ENCODE results near the gene CACNB1. TPM values are rescaled to one million over a fixed set of nuclear protein-coding genes. Genes with fewer than 3 reads are reported as not detected.
A peak's percentile ranks its signal among the peaks of the same experiment; 100 is the strongest.

CACNB1 gene
- total RNA-seq, 8 experiments from 2014 or later: 1.9 to 19.3 (median 16.0) TPM

GRCh38 chr17:39209317-39210092 lies 12.0 kb upstream of the CACNB1 start:
- WGBS, 10 experiments: 20 to 100% (median 62%) methylated on average over 1 to 2 of the region's 39 CpGs; no CpG with 5 or more reads in 6 of the 10 experiments
- peak overlapping the region in 3 of 5 donors; percentile 10 to 20 (median 13) for H3K4me3 ChIP-seq
- H3K4me1 ChIP-seq (replicated peaks in 1 of 2): peaks cover 9 to 10% of the 10 kb centered on the region in 2 donors
- H3K27ac ChIP-seq: no peak overlapping the region
- ATAC-seq (replicated peaks in 6 of 8): peak; percentile 24 to 91 (median 84)
- in situ Hi-C loops (cut with MboI; ENCODE audit: low pct_unique_long_range_greater_than_20kb in 2 of 9, low sequenced_read_pairs in 9 of 9, unreplicated experiment in 9 of 9): no loop called here

GRCh38 chr17:39208893-39209292 lies 11.4 kb upstream of the CACNB1 start:
- in situ Hi-C loops (cut with MboI; ENCODE audit: low pct_unique_long_range_greater_than_20kb in 2 of 9, low sequenced_read_pairs in 9 of 9, unreplicated experiment in 9 of 9): no loop called here
- ATAC-seq (replicated peaks in 6 of 8): peak in 5 of 8 experiments; percentile 3 to 37 (median 7)
- H3K4me3 ChIP-seq: no peak overlapping the region
- H3K4me1 ChIP-seq (replicated peaks in 1 of 2): peaks cover 9 to 10% of the 10 kb centered on the region in 2 donors
- 15 to 100% (median 24%) methylated on average over 1 to 3 of the region's 8 CpGs; no CpG with 5 or more reads in 6 of the 10 experiments for WGBS, 10 experiments
- H3K27ac ChIP-seq: no peak overlapping the region

GRCh38 chr17:39208136-39208535 lies 10.7 kb upstream of the CACNB1 start:
- WGBS, 10 experiments: 50 to 80% (median 70%) methylated on average over 1 to 2 of the region's 7 CpGs; no CpG with 5 or more reads in 6 of the 10 experiments
- in situ Hi-C loops (cut with MboI; ENCODE audit: low pct_unique_long_range_greater_than_20kb in 2 of 9, low sequenced_read_pairs in 9 of 9, unreplicated experiment in 9 of 9): no loop called here
- ATAC-seq (replicated peaks in 6 of 8): peak in 2 of 8 experiments; percentile 5 to 9
- Histone ChIP-seq H3K27ac (no peak overlapping the region), H3K4me3 (no peak overlapping the region), H3K4me1 (replicated peaks in 1 of 2) (peaks cover 9 to 10% of the 10 kb centered on the region in 2 donors)

- in situ Hi-C loops (cut with MboI; ENCODE audit: low pct_unique_long_range_greater_than_20kb in 2 of 9, low sequenced_read_pairs in 9 of 9, unreplicated experiment in 9 of 9): no loop called here
- Histone ChIP-seq H3K4me3 (no peak overlapping the region), H3K27ac (no peak overlapping the region), H3K4me1 (replicated peaks in 1 of 2) (peaks cover 15 to 19% of the 10 kb centered on the region in 2 donors)
- ATAC-seq (replicated peaks in 6 of 8): peak in 1 of 8 experiments; percentile 1
- WGBS, 10 experiments: 77 to 100% (median 97%) methylated on average over 1 to 3 of the region's 3 CpGs; no CpG with 5 or more reads in 4 of the 10 experiments
These were observed 7.7 kb upstream of the CACNB1 start for GRCh38 chr17:39205112-39205526.

GRCh38 chr17:39204245-39204644 lies 6.8 kb upstream of the CACNB1 start:
- H3K27ac ChIP-seq: no peak overlapping the region
- WGBS, 10 experiments: 71 to 100% (median 88%) methylated on average over 1 to 7 of the region's 8 CpGs; no CpG with 5 or more reads in 2 of the 10 experiments
- H3K4me1 ChIP-seq (replicated peaks in 1 of 2): peaks cover 10 to 12% of the 10 kb centered on the region in 2 donors
- in situ Hi-C loops (cut with MboI; ENCODE audit: low pct_unique_long_range_greater_than_20kb in 2 of 9, low sequenced_read_pairs in 9 of 9, unreplicated experiment in 9 of 9): no loop called here
- no peak for ATAC-seq (replicated peaks in 6 of 8)
- no peak overlapping the region for H3K4me3 ChIP-seq

- H3K27ac ChIP-seq: peak overlapping the region in 1 of 2 donors; percentile 100
- peaks cover 23% of the 10 kb centered on the region in 2 donors for H3K4me1 ChIP-seq (replicated peaks in 1 of 2)
- WGBS, 10 experiments: 13 to 72% (median 33%) methylated on average over 1 to 10 of the region's 11 CpGs; no CpG with 5 or more reads in 1 of the 10 experiments
- in situ Hi-C loops (cut with MboI; ENCODE audit: low pct_unique_long_range_greater_than_20kb in 2 of 9, low sequenced_read_pairs in 9 of 9, unreplicated experiment in 9 of 9): no loop called here
- no peak for ATAC-seq (replicated peaks in 6 of 8)
- H3K4me3 ChIP-seq: peak overlapping the region; percentile 69 to 96 (median 86)
These were observed 3.6 kb upstream of the CACNB1 start for GRCh38 chr17:39200957-39201510.

GRCh38 chr17:39200070-39200879 lies 2.8 kb upstream of the CACNB1 start, which contains the start of gene RPL19:
RPL19 (plus strand) TSS chr17:39200283; CDS start chr17:39200345, 62 bp downstream.
- Histone ChIP-seq H3K27ac (peak within 1 kb of the TSS; percentile 99 to 100), H3K4me1 (replicated peaks in 1 of 2) (peaks cover 30 to 31% of the 10 kb centered on the region in 2 donors), H3K4me3 (peak within 1 kb of the TSS; percentile 69 to 96 (median 86))
- WGBS, 10 experiments: 0 to 4% (median 0%) methylated on average over 1 to 20 of the region's 52 CpGs; no CpG with 5 or more reads in 1 of the 10 experiments
- in situ Hi-C loops (cut with MboI; ENCODE audit: low pct_unique_long_range_greater_than_20kb in 2 of 9, low sequenced_read_pairs in 9 of 9, unreplicated experiment in 9 of 9): no loop called here
- peak; percentile 39 to 66 (median 46) for ATAC-seq (replicated peaks in 6 of 8)

GRCh38 chr17:39199820-39200069 lies 2.3 kb upstream of the CACNB1 start:
- Histone ChIP-seq H3K4me3 (peak overlapping the region; percentile 69 to 96 (median 86)), H3K27ac (peak overlapping the region; percentile 99 to 100), H3K4me1 (replicated peaks in 1 of 2) (peaks cover 36% of the 10 kb centered on the region in 2 donors)
- ATAC-seq (replicated peaks in 6 of 8): peak; percentile 22 to 67 (median 38)
- WGBS, 10 experiments: 0 to 3% (median 0%) methylated on average over 2 to 10 of the region's 10 CpGs; no CpG with 5 or more reads in 3 of the 10 experiments
- in situ Hi-C loops (cut with MboI; ENCODE audit: low pct_unique_long_range_greater_than_20kb in 2 of 9, low sequenced_read_pairs in 9 of 9, unreplicated experiment in 9 of 9): no loop called here

GRCh38 chr17:39198186-39198566 lies 707 bp upstream of the CACNB1 start:
- H3K27ac ChIP-seq: peak overlapping the region; percentile 91 to 96
- H3K4me3 ChIP-seq: peak overlapping the region; percentile 76 to 94 (median 88)
- in situ Hi-C loops (cut with MboI; ENCODE audit: low pct_unique_long_range_greater_than_20kb in 2 of 9, low sequenced_read_pairs in 9 of 9, unreplicated experiment in 9 of 9): no loop called here
- WGBS, 10 experiments: 58 to 100% (median 82%) methylated on average over 1 to 3 of the region's 4 CpGs; no CpG with 5 or more reads in 3 of the 10 experiments
- ATAC-seq (replicated peaks in 6 of 8): no peak
- peaks cover 45 to 46% of the 10 kb centered on the region in 2 donors for H3K4me1 ChIP-seq (replicated peaks in 1 of 2)

- peak in 1 of 8 experiments; percentile 0 for ATAC-seq (replicated peaks in 6 of 8)
- H3K4me3 ChIP-seq: peak overlapping the region; percentile 76 to 94 (median 88)
- in situ Hi-C loops (cut with MboI; ENCODE audit: low pct_unique_long_range_greater_than_20kb in 2 of 9, low sequenced_read_pairs in 9 of 9, unreplicated experiment in 9 of 9): no loop called here
- peak overlapping the region; percentile 91 to 96 for H3K27ac ChIP-seq
- H3K4me1 ChIP-seq (replicated peaks in 1 of 2): peaks cover 45 to 46% of the 10 kb centered on the region in 2 donors
- no CpG with 5 or more reads among the region's 30 CpGs for WGBS, 10 experiments
These were observed 619 bp downstream of the CACNB1 start for GRCh38 chr17:39196808-39197291.

GRCh38 chr17:39196241-39196807 lies 1.1 kb downstream of the CACNB1 start:
- peaks cover 42 to 43% of the 10 kb centered on the region in 2 donors for H3K4me1 ChIP-seq (replicated peaks in 1 of 2)
- no peak for ATAC-seq (replicated peaks in 6 of 8)
- H3K4me3 ChIP-seq: peak overlapping the region; percentile 76 to 94 (median 88)
- H3K27ac ChIP-seq: peak overlapping the region in 1 of 2 donors; percentile 96
- 48% methylated on average over 5 of the region's 8 CpGs; no CpG with 5 or more reads in 9 of the 10 experiments for WGBS, 10 experiments
- in situ Hi-C loops (cut with MboI; ENCODE audit: low pct_unique_long_range_greater_than_20kb in 2 of 9, low sequenced_read_pairs in 9 of 9, unreplicated experiment in 9 of 9): no loop called here

GRCh38 chr17:39195568-39196160 lies 1.8 kb downstream of the CACNB1 start:
- ATAC-seq (replicated peaks in 6 of 8): no peak

More at GRCh38 chr17:39195568-39196160, 1.8 kb downstream of the CACNB1 start:
- peak overlapping the region in 1 of 2 donors; percentile 70 for H3K27ac ChIP-seq
- peaks cover 36 to 37% of the 10 kb centered on the region in 2 donors for H3K4me1 ChIP-seq (replicated peaks in 1 of 2)
- in situ Hi-C loops (cut with MboI; ENCODE audit: low pct_unique_long_range_greater_than_20kb in 2 of 9, low sequenced_read_pairs in 9 of 9, unreplicated experiment in 9 of 9): no loop called here
- H3K4me3 ChIP-seq: peak overlapping the region; percentile 17 to 91 (median 84)
- WGBS, 10 experiments: 94 to 100% methylated on average over 1 to 7 of the region's 8 CpGs; no CpG with 5 or more reads in 8 of the 10 experiments
